ENCODE results near the gene HNRNPA3. TPM values are rescaled to one million over a fixed set of nuclear protein-coding genes. Genes with fewer than 3 reads are reported as not detected.

Gene HNRNPA3
- total RNA-seq, 1 experiment from 2014 or later = 406 TPM

GRCh38 chr2:177187631-177188312 is 24.8 kb upstream of the HNRNPA3 start:
- no peak overlapping the region for H3K27ac Mint-ChIP-seq
- DNase-seq (ENCODE audit: low spot score) (no peak), ATAC-seq (peak; percentile 60)
- peaks cover 5% of the 10 kb centered on the region for H3K4me1 Mint-ChIP-seq
- no peaks in the 10 kb centered on the region for H3K36me3 Mint-ChIP-seq
- H3K4me3 Mint-ChIP-seq = no peak overlapping the region
- H3K9me3 Mint-ChIP-seq = no peaks in the 10 kb centered on the region
- TF ChIP-seq MAX (CRISPR knock-in tag; IDR thresholded peaks at IDR 0.05) (0 out of 2 replicates have a peak, but pooled peaks have one; percentile 46), GABPB1 (CRISPR knock-in tag; IDR thresholded peaks at IDR 0.05) (peak; percentile 100), HMGA2 (CRISPR knock-in tag; IDR thresholded peaks at IDR 0.05) (no peak)
- CTCF ChIA-PET = interaction anchor here (0.6 to 1.2 kb wide), 2 partner anchors 11 to 554 kb away, joined by 4 to 6 read pairs; no protein-coding TSS in a partner anchor
- H3K27me3 Mint-ChIP-seq (ENCODE audit: low read depth) = no peaks in the 10 kb centered on the region; the same call in 1 of the 2 replicates
- POLR2A ChIA-PET = no interaction called here

- no peaks in the 10 kb centered on the region for H3K36me3 Mint-ChIP-seq
- ChIA-PET POLR2A (no interaction called here), CTCF (interaction anchor here (0.6 to 1.7 kb wide), 3 partner anchors 9 to 553 kb away, joined by 4 to 10 read pairs (median 6); no protein-coding TSS in a partner anchor)
- H3K4me1 Mint-ChIP-seq = peaks cover 5% of the 10 kb centered on the region
- H3K4me3 Mint-ChIP-seq = no peak overlapping the region
- TF ChIP-seq ZSCAN18 (CRISPR knock-in tag; IDR thresholded peaks at IDR 0.05) = no peak
- no peak for TF ChIP-seq CBFB (CRISPR knock-in tag; IDR thresholded peaks at IDR 0.05; ENCODE audit: low read depth)
- no peak for TF ChIP-seq NR2C2 (CRISPR knock-in tag; IDR thresholded peaks at IDR 0.05)
- TF ChIP-seq CDX4 (CRISPR knock-in tag; IDR thresholded peaks at IDR 0.05; ENCODE audit: borderline replicate concordance) = no peak
- TF ChIP-seq GABPB1 (CRISPR knock-in tag; IDR thresholded peaks at IDR 0.05) = peak; percentile 86
- DNase-seq (ENCODE audit: low spot score) (no peak), ATAC-seq (no peak)
- no peaks in the 10 kb centered on the region for H3K9me3 Mint-ChIP-seq
- H3K27ac Mint-ChIP-seq = no peak overlapping the region
- H3K27me3 Mint-ChIP-seq (ENCODE audit: low read depth) = no peaks in the 10 kb centered on the region
Observed at GRCh38 chr2:177188482-177189469, 23.8 kb upstream of the HNRNPA3 start.

- POLR2A ChIA-PET = no interaction called here
- CTCF ChIA-PET = no interaction called here
- H3K27me3 Mint-ChIP-seq (ENCODE audit: low read depth) = no peaks in the 10 kb centered on the region; the same call in 1 of the 2 replicates
- no peak overlapping the region for H3K4me3 Mint-ChIP-seq
- TF ChIP-seq CREB1 (CRISPR knock-in tag; IDR thresholded peaks at IDR 0.05) (no peak), NR3C1 (CRISPR knock-in tag; conservative IDR thresholded peaks at IDR 0.05; ENCODE audit: low read depth) (no peak), SOX15 (CRISPR knock-in tag; IDR thresholded peaks at IDR 0.05) (no peak)
- H3K36me3 Mint-ChIP-seq = no peaks in the 10 kb centered on the region
- H3K9me3 Mint-ChIP-seq = no peaks in the 10 kb centered on the region
- no peak for DNase-seq (ENCODE audit: low spot score)
- ATAC-seq = no peak
- no peak overlapping the region for H3K27ac Mint-ChIP-seq
- peaks cover 4% of the 10 kb centered on the region for H3K4me1 Mint-ChIP-seq
Observed at GRCh38 chr2:177190941-177191340, 21.7 kb upstream of the HNRNPA3 start.

GRCh38 chr2:177192788-177193187 is 19.8 kb upstream of the HNRNPA3 start:
- Mint-ChIP-seq H3K27me3 (ENCODE audit: low read depth) (no peaks in the 10 kb centered on the region; the same call in 1 of the 2 replicates), H3K36me3 (no peaks in the 10 kb centered on the region), H3K27ac (no peak overlapping the region), H3K4me1 (no peaks in the 10 kb centered on the region; the same call in 1 of the 2 replicates), H3K9me3 (no peaks in the 10 kb centered on the region), H3K4me3 (no peak overlapping the region)
- TF ChIP-seq CTCF (IDR thresholded peaks at IDR 0.05) = no peak
- no peak for TF ChIP-seq ETV6 (CRISPR knock-in tag; IDR thresholded peaks at IDR 0.05)
- no peak for TF ChIP-seq SMAD3 (CRISPR knock-in tag; IDR thresholded peaks at IDR 0.05; ENCODE audit: borderline replicate concordance)
- no peak for TF ChIP-seq ZNF423 (CRISPR knock-in tag; IDR thresholded peaks at IDR 0.05)
- no peak for TF ChIP-seq ZNF317 (CRISPR knock-in tag; IDR thresholded peaks at IDR 0.05; ENCODE audit: borderline replicate concordance, low read depth)
- no peak for TF ChIP-seq CREM (CRISPR knock-in tag; IDR thresholded peaks at IDR 0.05)
- ATAC-seq (no peak), DNase-seq (ENCODE audit: low spot score) (no peak)
- POLR2A ChIA-PET = no interaction called here
- CTCF ChIA-PET = no interaction called here

Data from WTC11 (cell line).